Measurements from ENCODE around the gene PTGES3L. TPM values are rescaled to one million over a fixed set of nuclear protein-coding genes. Genes with fewer than 3 reads are reported as not detected.

PTGES3L gene
- total and polyA plus RNA-seq, 2 of the 13 experiments (the other 11 are each of a cell fraction or from before 2014, with no cell fraction given) = 1.2 to 2.9 TPM

DNA sequence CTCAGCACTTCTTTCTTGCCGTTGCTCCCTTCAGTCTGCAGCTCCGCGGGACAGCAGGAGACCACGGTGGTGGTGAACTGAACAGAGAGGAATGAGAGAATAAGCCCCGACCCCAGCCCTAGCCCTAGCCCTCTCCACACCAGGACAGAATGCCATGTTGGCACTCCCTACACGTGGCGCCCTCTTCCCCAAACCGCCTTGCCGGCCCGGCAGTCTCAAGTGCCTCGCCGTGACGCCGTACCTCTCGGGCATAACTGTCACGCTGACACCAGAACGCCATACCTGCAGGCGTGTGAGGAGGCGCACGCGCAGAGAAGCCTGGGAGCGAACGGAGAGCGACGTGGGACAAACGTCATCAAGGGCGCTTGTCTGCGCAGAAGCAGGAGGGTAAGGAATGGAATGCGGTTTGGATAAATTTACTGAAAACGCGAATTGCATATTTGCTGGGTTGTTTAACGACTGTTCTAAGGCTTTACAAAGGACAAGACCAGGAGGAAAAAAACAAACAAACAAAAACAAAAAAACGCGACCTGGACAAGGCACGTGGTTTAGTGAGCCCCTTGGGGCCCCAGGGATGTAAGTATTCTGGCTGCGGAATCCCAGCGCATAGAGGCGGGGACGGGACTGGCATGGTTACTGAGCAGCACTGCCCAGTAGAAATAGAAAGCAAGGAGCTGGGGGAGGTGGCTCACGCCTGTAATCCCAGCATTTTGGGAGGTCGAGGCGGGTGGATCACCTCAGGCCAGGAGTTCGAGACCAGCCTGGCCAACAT lies 15.5 kb downstream of the PTGES3L start, which contains the start of gene AARSD1 (continued):
- peak; percentile 54; the same call in 1 of the 2 replicates for TF ChIP-seq NR2C2 (CRISPR knock-in tag; IDR thresholded peaks at IDR 0.05; ENCODE audit: borderline replicate concordance)
- no peak for TF ChIP-seq KLF6 (CRISPR knock-in tag; IDR thresholded peaks at IDR 0.05)
- TF ChIP-seq, protein P1, sequence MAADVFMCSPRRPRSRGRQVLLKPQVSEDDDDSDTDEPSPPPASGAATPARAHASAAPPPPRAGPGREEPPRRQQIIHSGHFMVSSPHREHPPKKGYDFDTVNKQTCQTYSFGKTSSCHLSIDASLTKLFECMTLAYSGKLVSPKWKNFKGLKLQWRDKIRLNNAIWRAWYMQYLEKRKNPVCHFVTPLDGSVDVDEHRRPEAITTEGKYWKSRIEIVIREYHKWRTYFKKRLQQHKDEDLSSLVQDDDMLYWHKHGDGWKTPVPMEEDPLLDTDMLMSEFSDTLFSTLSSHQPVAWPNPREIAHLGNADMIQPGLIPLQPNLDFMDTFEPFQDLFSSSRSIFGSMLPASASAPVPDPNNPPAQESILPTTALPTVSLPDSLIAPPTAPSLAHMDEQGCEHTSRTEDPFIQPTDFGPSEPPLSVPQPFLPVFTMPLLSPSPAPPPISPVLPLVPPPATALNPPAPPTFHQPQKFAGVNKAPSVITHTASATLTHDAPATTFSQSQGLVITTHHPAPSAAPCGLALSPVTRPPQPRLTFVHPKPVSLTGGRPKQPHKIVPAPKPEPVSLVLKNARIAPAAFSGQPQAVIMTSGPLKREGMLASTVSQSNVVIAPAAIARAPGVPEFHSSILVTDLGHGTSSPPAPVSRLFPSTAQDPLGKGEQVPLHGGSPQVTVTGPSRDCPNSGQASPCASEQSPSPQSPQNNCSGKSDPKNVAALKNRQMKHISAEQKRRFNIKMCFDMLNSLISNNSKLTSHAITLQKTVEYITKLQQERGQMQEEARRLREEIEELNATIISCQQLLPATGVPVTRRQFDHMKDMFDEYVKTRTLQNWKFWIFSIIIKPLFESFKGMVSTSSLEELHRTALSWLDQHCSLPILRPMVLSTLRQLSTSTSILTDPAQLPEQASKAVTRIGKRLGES (CRISPR knock-in tag; IDR thresholded peaks at IDR 0.05; ENCODE audit: borderline replicate concordance) = no peak
- peak; percentile 40; the same call in 1 of the 2 replicates for TF ChIP-seq SALL1 (CRISPR knock-in tag; IDR thresholded peaks at IDR 0.05)
- TF ChIP-seq CREB1 (IDR thresholded peaks at IDR 0.05) = peak; percentile 89
- TF ChIP-seq CREB1 (CRISPR knock-in tag; IDR thresholded peaks at IDR 0.05) = peak; percentile 91
- TF ChIP-seq MED13 (CRISPR knock-in tag; IDR thresholded peaks at IDR 0.05) = no peak
- TF ChIP-seq, protein P2, sequence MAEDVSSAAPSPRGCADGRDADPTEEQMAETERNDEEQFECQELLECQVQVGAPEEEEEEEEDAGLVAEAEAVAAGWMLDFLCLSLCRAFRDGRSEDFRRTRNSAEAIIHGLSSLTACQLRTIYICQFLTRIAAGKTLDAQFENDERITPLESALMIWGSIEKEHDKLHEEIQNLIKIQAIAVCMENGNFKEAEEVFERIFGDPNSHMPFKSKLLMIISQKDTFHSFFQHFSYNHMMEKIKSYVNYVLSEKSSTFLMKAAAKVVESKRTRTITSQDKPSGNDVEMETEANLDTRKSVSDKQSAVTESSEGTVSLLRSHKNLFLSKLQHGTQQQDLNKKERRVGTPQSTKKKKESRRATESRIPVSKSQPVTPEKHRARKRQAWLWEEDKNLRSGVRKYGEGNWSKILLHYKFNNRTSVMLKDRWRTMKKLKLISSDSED (CRISPR knock-in tag; IDR thresholded peaks at IDR 0.05) = no peak
- TF ChIP-seq, protein P3, sequence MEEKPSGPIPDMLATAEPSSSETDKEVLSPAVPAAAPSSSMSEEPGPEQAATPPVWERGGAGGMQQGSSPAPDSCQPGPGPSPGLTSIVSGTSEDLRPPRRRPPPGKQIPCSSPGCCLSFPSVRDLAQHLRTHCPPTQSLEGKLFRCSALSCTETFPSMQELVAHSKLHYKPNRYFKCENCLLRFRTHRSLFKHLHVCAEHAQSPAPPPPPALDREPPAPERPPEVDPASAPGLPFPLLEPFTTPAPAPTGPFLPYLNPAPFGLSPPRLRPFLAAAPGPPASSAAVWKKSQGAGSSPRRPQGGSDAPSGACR (CRISPR knock-in tag; IDR thresholded peaks at IDR 0.05) = no peak
- TF ChIP-seq MTA3 (CRISPR knock-in tag; IDR thresholded peaks at IDR 0.05) = no peak
- peak; percentile 30; the same call in 1 of the 2 replicates for TF ChIP-seq ZNF225 (CRISPR knock-in tag; IDR thresholded peaks at IDR 0.05)
- TF ChIP-seq ZNF251 (CRISPR knock-in tag; IDR thresholded peaks at IDR 0.05) = 0 out of 2 replicates have a peak, but pooled peaks have one; percentile 40
- TF ChIP-seq, protein P4, sequence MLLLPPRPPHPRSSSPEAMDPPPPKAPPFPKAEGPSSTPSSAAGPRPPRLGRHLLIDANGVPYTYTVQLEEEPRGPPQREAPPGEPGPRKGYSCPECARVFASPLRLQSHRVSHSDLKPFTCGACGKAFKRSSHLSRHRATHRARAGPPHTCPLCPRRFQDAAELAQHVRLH (CRISPR knock-in tag; IDR thresholded peaks at IDR 0.05; ENCODE audit: borderline replicate concordance, low read depth) = peak; percentile 46; the same call in 1 of the 2 replicates
- TF ChIP-seq, protein P5, sequence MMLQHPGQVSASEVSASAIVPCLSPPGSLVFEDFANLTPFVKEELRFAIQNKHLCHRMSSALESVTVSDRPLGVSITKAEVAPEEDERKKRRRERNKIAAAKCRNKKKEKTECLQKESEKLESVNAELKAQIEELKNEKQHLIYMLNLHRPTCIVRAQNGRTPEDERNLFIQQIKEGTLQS (CRISPR knock-in tag; IDR thresholded peaks at IDR 0.05) = no peak
- no peak for TF ChIP-seq ZNF543 (CRISPR knock-in tag; IDR thresholded peaks at IDR 0.05)
- TF ChIP-seq, protein P6, sequence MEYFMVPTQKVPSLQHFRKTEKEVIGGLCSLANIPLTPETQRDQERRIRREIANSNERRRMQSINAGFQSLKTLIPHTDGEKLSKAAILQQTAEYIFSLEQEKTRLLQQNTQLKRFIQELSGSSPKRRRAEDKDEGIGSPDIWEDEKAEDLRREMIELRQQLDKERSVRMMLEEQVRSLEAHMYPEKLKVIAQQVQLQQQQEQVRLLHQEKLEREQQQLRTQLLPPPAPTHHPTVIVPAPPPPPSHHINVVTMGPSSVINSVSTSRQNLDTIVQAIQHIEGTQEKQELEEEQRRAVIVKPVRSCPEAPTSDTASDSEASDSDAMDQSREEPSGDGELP (IDR thresholded peaks at IDR 0.05; ENCODE audit: borderline replicate concordance, low read depth) = no peak
- 0 out of 2 replicates have a peak, but pooled peaks have one; percentile 36 for TF ChIP-seq CBFB (CRISPR knock-in tag; IDR thresholded peaks at IDR 0.05)
- peak; percentile 84 for TF ChIP-seq YY1 (IDR thresholded peaks at IDR 0.05; ENCODE audit: insufficient read depth, insufficient replicate concordance, low read depth, low read length)
- TF ChIP-seq, protein P7, sequence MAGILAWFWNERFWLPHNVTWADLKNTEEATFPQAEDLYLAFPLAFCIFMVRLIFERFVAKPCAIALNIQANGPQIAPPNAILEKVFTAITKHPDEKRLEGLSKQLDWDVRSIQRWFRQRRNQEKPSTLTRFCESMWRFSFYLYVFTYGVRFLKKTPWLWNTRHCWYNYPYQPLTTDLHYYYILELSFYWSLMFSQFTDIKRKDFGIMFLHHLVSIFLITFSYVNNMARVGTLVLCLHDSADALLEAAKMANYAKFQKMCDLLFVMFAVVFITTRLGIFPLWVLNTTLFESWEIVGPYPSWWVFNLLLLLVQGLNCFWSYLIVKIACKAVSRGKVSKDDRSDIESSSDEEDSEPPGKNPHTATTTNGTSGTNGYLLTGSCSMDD (CRISPR knock-in tag; IDR thresholded peaks at IDR 0.05) = no peak
- TF ChIP-seq GABPB1 (CRISPR knock-in tag; IDR thresholded peaks at IDR 0.05) = peak; percentile 50; the same call in 1 of the 2 replicates
- no peak for TF ChIP-seq ISL2 (CRISPR knock-in tag; IDR thresholded peaks at IDR 0.05)

Measured in HepG2 (cell line).